ENCODE data around the gene SLC4A8.
"Not testable (repeated sequence)": the region's sequence is repeated elsewhere in the genome, so short reads cannot be mapped to it uniquely, and the experiment has no call there.

Gene SLC4A8

GRCh38 chr12:51480978-51481377, 56.3 kb downstream of the SLC4A8 start:
- no peak for DNase-seq (ENCODE audit: low read depth)

- peak; percentile 1 for DNase-seq (ENCODE audit: low read depth)
Measured at GRCh38 chr12:51482929-51483697, 58.5 kb downstream of the SLC4A8 start.

GRCh38 chr12:51484119-51484518, 59.5 kb downstream of the SLC4A8 start:
- no peak for DNase-seq (ENCODE audit: low read depth)

- no peak for DNase-seq (ENCODE audit: low read depth)
Measured at GRCh38 chr12:51488281-51488680, 63.6 kb downstream of the SLC4A8 start.

GRCh38 chr12:51493281-51493680, 68.7 kb downstream of the SLC4A8 start:
- no peak for DNase-seq (ENCODE audit: low read depth)

GRCh38 chr12:51496895-51497294, 72.3 kb downstream of the SLC4A8 start:
- DNase-seq (ENCODE audit: low read depth), result no peak

GRCh38 chr12:51504851-51505250, 80.2 kb downstream of the SLC4A8 start:
- DNase-seq (ENCODE audit: low read depth), result no peak

- DNase-seq (ENCODE audit: low read depth), result no peak
Measured at GRCh38 chr12:51505360-51506105, 80.9 kb downstream of the SLC4A8 start.

GRCh38 chr12:51507178-51507577, 82.5 kb downstream of the SLC4A8 start:
- DNase-seq (ENCODE audit: low read depth), result no peak

GRCh38 chr12:51508285-51508684, 83.7 kb downstream of the SLC4A8 start:
- DNase-seq (ENCODE audit: low read depth), result no peak

- DNase-seq (ENCODE audit: low read depth), result no peak
Measured at GRCh38 chr12:51511546-51512260, 87.1 kb downstream of the SLC4A8 start.

- no peak for DNase-seq (ENCODE audit: low read depth)
Measured at GRCh38 chr12:51512438-51512837, 87.8 kb downstream of the SLC4A8 start.

- not testable (repeated sequence) for DNase-seq (ENCODE audit: low read depth)
Measured at GRCh38 chr12:51515037-51515436, 90.4 kb downstream of the SLC4A8 start.

- DNase-seq (ENCODE audit: low read depth), result no peak
Measured at GRCh38 chr12:51517316-51517715, 92.7 kb downstream of the SLC4A8 start.

GRCh38 chr12:51517800-51518199, 93.2 kb downstream of the SLC4A8 start:
- no peak for DNase-seq (ENCODE audit: low read depth)

GRCh38 chr12:51519755-51520154, 95.1 kb downstream of the SLC4A8 start:
- no peak for DNase-seq (ENCODE audit: low read depth)

GRCh38 chr12:51520576-51521325, 96.1 kb downstream of the SLC4A8 start:
- DNase-seq (ENCODE audit: low read depth), result no peak

GRCh38 chr12:51521554-51522276, 97.1 kb downstream of the SLC4A8 start:
- no peak for DNase-seq (ENCODE audit: low read depth)

GRCh38 chr12:51522696-51523095, 98.1 kb downstream of the SLC4A8 start:
- no peak for DNase-seq (ENCODE audit: low read depth)

- no peak for DNase-seq (ENCODE audit: low read depth)
Measured at GRCh38 chr12:51524386-51524901, 99.8 kb downstream of the SLC4A8 start.

GRCh38 chr12:51525518-51525917, 100.9 kb downstream of the SLC4A8 start:
- DNase-seq (ENCODE audit: low read depth), result no peak

All from activated gamma-delta T cell treated with anti-CD3 and anti-CD28 coated beads, Interleukin-2, amount 50 U/mL, for 16 hours (primary cell).